ENCODE measurements around the gene AMHR2.

The AMHR2 gene

GRCh38 chr12:53453953-53454640 lies 30.4 kb downstream of the AMHR2 start:
- no peak for DNase-seq

GRCh38 chr12:53454707-53455106 lies 31.1 kb downstream of the AMHR2 start:
- DNase-seq = no peak

- DNase-seq = no peak
Observed at GRCh38 chr12:53456654-53457366, 33.2 kb downstream of the AMHR2 start.

- no peak for DNase-seq
Observed at GRCh38 chr12:53459097-53459496, 35.4 kb downstream of the AMHR2 start.

- DNase-seq = no peak
Observed at GRCh38 chr12:53461059-53461458, 37.4 kb downstream of the AMHR2 start.

GRCh38 chr12:53461591-53461990 lies 37.9 kb downstream of the AMHR2 start:
- no peak for DNase-seq

- no peak for DNase-seq
Observed at GRCh38 chr12:53462935-53463334, 39.3 kb downstream of the AMHR2 start.

GRCh38 chr12:53463802-53464560 lies 40.3 kb downstream of the AMHR2 start:
- DNase-seq = no peak

GRCh38 chr12:53464685-53465418 lies 41.2 kb downstream of the AMHR2 start:
- no peak for DNase-seq

- no peak for DNase-seq
Observed at GRCh38 chr12:53465679-53466078, 42.0 kb downstream of the AMHR2 start.

- DNase-seq = no peak
Observed at GRCh38 chr12:53466640-53467039, 43.0 kb downstream of the AMHR2 start.

- DNase-seq = no peak
Observed at GRCh38 chr12:53467082-53467481, 43.4 kb downstream of the AMHR2 start.

GRCh38 chr12:53467880-53468279 lies 44.2 kb downstream of the AMHR2 start:
- no peak for DNase-seq

GRCh38 chr12:53468282-53468681 lies 44.6 kb downstream of the AMHR2 start:
- DNase-seq = no peak

GRCh38 chr12:53472056-53472582 lies 48.5 kb downstream of the AMHR2 start:
- DNase-seq = no peak

- DNase-seq = no peak
Observed at GRCh38 chr12:53474077-53474476, 50.4 kb downstream of the AMHR2 start.

- DNase-seq = no peak
Observed at GRCh38 chr12:53474819-53475218, 51.2 kb downstream of the AMHR2 start.

GRCh38 chr12:53476769-53477209 lies 53.1 kb downstream of the AMHR2 start:
- no peak for DNase-seq

- DNase-seq = no peak
Observed at GRCh38 chr12:53478865-53479264, 55.2 kb downstream of the AMHR2 start.

GRCh38 chr12:53479331-53479730 lies 55.7 kb downstream of the AMHR2 start:
- no peak for DNase-seq

- no peak for DNase-seq
Observed at GRCh38 chr12:53480491-53481442, 57.1 kb downstream of the AMHR2 start.

Data from DMS79 treated with DMSO at 0.1 percent for 48 hours (cell line).